ENCODE results near the gene MGAT5B.
"Not testable (repeated sequence)": the region's sequence is repeated elsewhere in the genome, so short reads cannot be mapped to it uniquely, and the experiment has no call there.

The MGAT5B gene

GRCh38 chr17:76978050-76978449, 109.8 kb downstream of the MGAT5B start:
- not testable (repeated sequence) for DNase-seq (ENCODE audit: low read depth)

- DNase-seq (ENCODE audit: low read depth), result no peak
Measured at GRCh38 chr17:76981545-76982295, 113.5 kb downstream of the MGAT5B start.

GRCh38 chr17:76982408-76983074, 114.3 kb downstream of the MGAT5B start:
- no peak for DNase-seq (ENCODE audit: low read depth)

GRCh38 chr17:76983075-76983775, 115.0 kb downstream of the MGAT5B start:
- DNase-seq (ENCODE audit: low read depth), result no peak

GRCh38 chr17:76986365-76986764, 118.2 kb downstream of the MGAT5B start:
- no peak for DNase-seq (ENCODE audit: low read depth)

- DNase-seq (ENCODE audit: low read depth), result no peak
Measured at GRCh38 chr17:76987486-76988093, 119.4 kb downstream of the MGAT5B start.

- DNase-seq (ENCODE audit: low read depth), result no peak
Measured at GRCh38 chr17:76988796-76989195, 120.6 kb downstream of the MGAT5B start.

- no peak for DNase-seq (ENCODE audit: low read depth)
Measured at GRCh38 chr17:76989519-76989918, 121.3 kb downstream of the MGAT5B start.

GRCh38 chr17:76992891-76993290, 124.7 kb downstream of the MGAT5B start:
- no peak for DNase-seq (ENCODE audit: low read depth)

GRCh38 chr17:76993651-76994050, 125.4 kb downstream of the MGAT5B start:
- DNase-seq (ENCODE audit: low read depth), result no peak

GRCh38 chr17:76994237-76994637, 126.0 kb downstream of the MGAT5B start:
- no peak for DNase-seq (ENCODE audit: low read depth)

GRCh38 chr17:76995387-76996105, 127.3 kb downstream of the MGAT5B start:
- DNase-seq (ENCODE audit: low read depth), result no peak

GRCh38 chr17:76996741-76997694, 128.8 kb downstream of the MGAT5B start:
- DNase-seq (ENCODE audit: low read depth), result no peak

GRCh38 chr17:76997981-76998531, 129.9 kb downstream of the MGAT5B start:
- peak; percentile 39 for DNase-seq (ENCODE audit: low read depth)

GRCh38 chr17:76998839-76999238, 130.6 kb downstream of the MGAT5B start:
- DNase-seq (ENCODE audit: low read depth), result no peak
